Measurements from ENCODE around the gene CTRL.

GRCh38 chr16:67975321-67976105, 43.9 kb upstream of the CTRL start:
- TF ChIP-seq, protein P1, sequence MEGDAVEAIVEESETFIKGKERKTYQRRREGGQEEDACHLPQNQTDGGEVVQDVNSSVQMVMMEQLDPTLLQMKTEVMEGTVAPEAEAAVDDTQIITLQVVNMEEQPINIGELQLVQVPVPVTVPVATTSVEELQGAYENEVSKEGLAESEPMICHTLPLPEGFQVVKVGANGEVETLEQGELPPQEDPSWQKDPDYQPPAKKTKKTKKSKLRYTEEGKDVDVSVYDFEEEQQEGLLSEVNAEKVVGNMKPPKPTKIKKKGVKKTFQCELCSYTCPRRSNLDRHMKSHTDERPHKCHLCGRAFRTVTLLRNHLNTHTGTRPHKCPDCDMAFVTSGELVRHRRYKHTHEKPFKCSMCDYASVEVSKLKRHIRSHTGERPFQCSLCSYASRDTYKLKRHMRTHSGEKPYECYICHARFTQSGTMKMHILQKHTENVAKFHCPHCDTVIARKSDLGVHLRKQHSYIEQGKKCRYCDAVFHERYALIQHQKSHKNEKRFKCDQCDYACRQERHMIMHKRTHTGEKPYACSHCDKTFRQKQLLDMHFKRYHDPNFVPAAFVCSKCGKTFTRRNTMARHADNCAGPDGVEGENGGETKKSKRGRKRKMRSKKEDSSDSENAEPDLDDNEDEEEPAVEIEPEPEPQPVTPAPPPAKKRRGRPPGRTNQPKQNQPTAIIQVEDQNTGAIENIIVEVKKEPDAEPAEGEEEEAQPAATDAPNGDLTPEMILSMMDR (IDR thresholded peaks at IDR 0.05) = no peak
- TF ChIP-seq POLR2AphosphoS5 (IDR thresholded peaks at IDR 0.05; ENCODE audit: insufficient read depth in 1 of 2, low read depth in 1 of 2) = no peak
- TF ChIP-seq POLR2A (IDR thresholded peaks at IDR 0.05) = no peak

All from vagina (tissue), 2 donors.